ENCODE measurements around the gene BRCA2. TPM values are rescaled to one million over a fixed set of nuclear protein-coding genes. Genes with fewer than 3 reads are reported as not detected.

The BRCA2 gene
- total and polyA plus RNA-seq, 9 donors = 0.36 to 3.3 (median 0.95) TPM

- DNase-seq = no peak
- Histone ChIP-seq H3K27ac (no peak overlapping the region), H3K27me3 (no peaks in the 10 kb centered on the region), H3K9me3 (no peaks in the 10 kb centered on the region), H3K4me1 (ENCODE audit: insufficient read depth) (peaks cover under 1% of the 10 kb centered on the region), H3K36me3 (no peaks in the 10 kb centered on the region), H3K4me3 (no peak overlapping the region)
- WGBS, 3 donors = 74 to 82% (median 80%) methylated on average over 2 of the region's 2 CpGs
- intact Hi-C loops (cut with DNase I) = loop anchor here in 1 of 4 donors (10.0 kb wide), 1 partner anchor 120 kb away; the partner anchor contains the start of gene N4BP2L2
- TF ChIP-seq POLR2A (IDR thresholded peaks at IDR 0.05) = no peak
- TF ChIP-seq CTCF (IDR thresholded peaks at IDR 0.05) = no peak
- no peak for TF ChIP-seq EP300 (IDR thresholded peaks at IDR 0.05)
Measured at GRCh38 chr13:32414580-32414979, 99.3 kb downstream of the BRCA2 start.

GRCh38 chr13:32415019-32415418, 99.7 kb downstream of the BRCA2 start:
- H3K9me3 ChIP-seq = no peaks in the 10 kb centered on the region
- intact Hi-C loops (cut with DNase I) = loop anchor here in 1 of 4 donors (10.0 kb wide), 1 partner anchor 120 kb away; the partner anchor contains the start of gene N4BP2L2
- no peak for DNase-seq
- no peaks in the 10 kb centered on the region for H3K4me1 ChIP-seq (ENCODE audit: insufficient read depth)
- no peaks in the 10 kb centered on the region for H3K27me3 ChIP-seq
- no peak for TF ChIP-seq POLR2A (IDR thresholded peaks at IDR 0.05)
- TF ChIP-seq EP300 (IDR thresholded peaks at IDR 0.05) = no peak
- no peak for TF ChIP-seq CTCF (IDR thresholded peaks at IDR 0.05)
- H3K36me3 ChIP-seq = no peaks in the 10 kb centered on the region
- H3K27ac ChIP-seq = no peak overlapping the region
- H3K4me3 ChIP-seq = no peak overlapping the region

- intact Hi-C loops (cut with DNase I) = loop anchor here in 1 of 4 donors (10.0 kb wide), 1 partner anchor 117 kb away; the partner anchor contains the start of gene N4BP2L2
- Histone ChIP-seq H3K9me3 (no peaks in the 10 kb centered on the region), H3K27ac (no peak overlapping the region), H3K4me1 (ENCODE audit: insufficient read depth) (no peaks in the 10 kb centered on the region), H3K36me3 (no peaks in the 10 kb centered on the region), H3K27me3 (no peaks in the 10 kb centered on the region), H3K4me3 (no peak overlapping the region)
- DNase-seq = no peak
- TF ChIP-seq EP300 (IDR thresholded peaks at IDR 0.05) = no peak
- TF ChIP-seq POLR2A (IDR thresholded peaks at IDR 0.05) = no peak
- no peak for TF ChIP-seq CTCF (IDR thresholded peaks at IDR 0.05)
- WGBS, 3 donors = 91 to 100% (median 97%) methylated on average over 1 of the region's 1 CpG
Measured at GRCh38 chr13:32417995-32418394, 102.7 kb downstream of the BRCA2 start.

GRCh38 chr13:32419862-32420261, 104.6 kb downstream of the BRCA2 start:
- DNase-seq = no peak
- Histone ChIP-seq H3K27me3 (no peaks in the 10 kb centered on the region), H3K36me3 (no peaks in the 10 kb centered on the region), H3K4me3 (no peak overlapping the region), H3K27ac (no peak overlapping the region), H3K9me3 (no peaks in the 10 kb centered on the region), H3K4me1 (ENCODE audit: insufficient read depth) (peaks cover 2% of the 10 kb centered on the region)
- TF ChIP-seq EP300 (IDR thresholded peaks at IDR 0.05) = no peak
- no peak for TF ChIP-seq CTCF (IDR thresholded peaks at IDR 0.05)
- no peak for TF ChIP-seq POLR2A (IDR thresholded peaks at IDR 0.05)
- intact Hi-C loops (cut with DNase I) = loop anchor here in 3 of 4 donors (10.0 kb wide), 1 partner anchor 115 kb away; the partner anchor contains the start of gene N4BP2L2 (in 3 of the 3)
- 82 to 94% (median 91%) methylated on average over 2 of the region's 2 CpGs for WGBS, 3 donors

All from ovary (tissue), 9 donors.